Measurements from ENCODE around the gene ENTPD8.

Gene ENTPD8

DNA sequence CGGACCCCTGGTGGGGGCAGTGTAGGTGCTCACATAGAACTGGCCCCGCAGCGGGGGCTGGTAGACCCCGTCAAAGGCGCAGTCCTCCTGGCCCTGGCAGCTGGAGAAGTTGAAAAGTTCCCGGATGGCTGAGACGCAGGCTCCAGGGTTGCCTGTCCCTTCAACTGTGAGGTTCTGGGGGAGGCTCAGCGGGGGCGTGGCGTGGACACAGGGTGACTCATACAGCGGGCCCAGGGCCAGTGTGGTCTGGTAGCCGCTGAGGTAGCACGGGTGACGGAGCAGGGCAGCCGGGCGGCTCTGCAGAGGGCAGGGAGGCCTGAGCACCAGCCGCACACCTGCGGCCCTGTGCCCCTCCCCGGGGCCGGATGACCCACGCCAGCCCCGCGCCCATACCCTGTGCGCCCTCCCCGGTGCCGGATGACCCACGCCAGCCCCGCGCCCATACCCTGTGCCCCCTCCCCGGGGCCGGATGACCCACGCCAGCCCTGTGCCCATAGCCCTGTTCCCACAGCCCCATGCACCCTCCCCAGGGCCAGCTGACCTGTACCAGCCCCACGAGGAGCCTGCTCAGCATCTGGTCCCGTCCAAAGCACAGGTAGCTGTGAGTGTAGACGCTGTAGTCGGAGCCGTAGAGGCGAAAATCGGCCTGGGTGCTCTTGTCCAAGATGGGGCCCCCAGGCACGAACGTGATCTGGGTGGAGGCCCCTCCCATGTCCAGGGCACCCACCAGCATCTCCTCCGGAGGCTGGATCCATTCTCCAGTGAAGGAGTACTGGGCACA, 5.0 kb downstream of the ENTPD8 start:
- no peaks in the 10 kb centered on the region for H3K36me3 ChIP-seq (ENCODE audit: control insufficient read depth, insufficient read depth, low read length)
- no peak overlapping the region for H3K27ac ChIP-seq (ENCODE audit: insufficient read depth, low read length, poor library complexity, severe bottlenecking)
- no peak overlapping the region for H3K4me3 ChIP-seq (ENCODE audit: insufficient read depth, low read depth, low read length, poor library complexity, severe bottlenecking)
- no peaks in the 10 kb centered on the region for H3K27me3 ChIP-seq (replicated peaks; ENCODE audit: control insufficient read depth, insufficient read depth, low read length, poor library complexity, severe bottlenecking)
- no peaks in the 10 kb centered on the region for H3K4me1 ChIP-seq (ENCODE audit: control insufficient read depth, insufficient read depth, low read length, poor library complexity, severe bottlenecking)
- H3K9me3 ChIP-seq (ENCODE audit: control insufficient read depth, low read length): no peaks in the 10 kb centered on the region
- DNase-seq: no peak

DNA sequence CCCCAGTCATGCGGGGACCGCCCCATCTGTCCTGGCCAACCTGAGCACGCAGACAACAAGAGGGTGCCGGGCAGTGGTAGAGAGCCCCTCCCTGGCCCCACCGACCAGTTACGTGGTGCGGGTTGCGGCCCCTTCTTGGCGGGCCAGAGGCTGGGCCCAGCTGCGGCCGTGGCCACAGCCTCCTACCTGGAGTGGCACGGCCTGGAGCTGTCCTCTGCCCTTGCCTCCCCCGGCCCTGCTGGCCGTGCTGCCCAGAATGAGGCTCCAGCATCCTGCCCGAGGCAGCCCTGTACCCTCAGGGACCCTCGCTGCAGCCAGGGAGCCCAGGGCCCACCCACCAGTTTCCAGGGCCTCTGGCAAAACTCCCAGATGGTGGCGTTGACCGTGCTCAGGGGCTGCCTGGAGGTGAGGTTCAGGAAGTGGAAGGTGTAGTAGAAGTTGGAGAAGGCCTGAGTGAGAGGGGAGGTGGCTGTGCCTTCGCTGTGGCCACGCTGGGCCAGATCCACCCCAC, 5.7 kb downstream of the ENTPD8 start:
- Histone ChIP-seq H3K27me3 (replicated peaks; ENCODE audit: control insufficient read depth, insufficient read depth, low read length, poor library complexity, severe bottlenecking) (no peaks in the 10 kb centered on the region), H3K9me3 (ENCODE audit: control insufficient read depth, low read length) (no peaks in the 10 kb centered on the region), H3K4me1 (ENCODE audit: control insufficient read depth, insufficient read depth, low read length, poor library complexity, severe bottlenecking) (no peaks in the 10 kb centered on the region), H3K27ac (ENCODE audit: insufficient read depth, low read length, poor library complexity, severe bottlenecking) (no peak overlapping the region), H3K4me3 (ENCODE audit: insufficient read depth, low read depth, low read length, poor library complexity, severe bottlenecking) (no peak overlapping the region), H3K36me3 (ENCODE audit: control insufficient read depth, insufficient read depth, low read length) (no peaks in the 10 kb centered on the region)
- no peak for DNase-seq

DNA sequence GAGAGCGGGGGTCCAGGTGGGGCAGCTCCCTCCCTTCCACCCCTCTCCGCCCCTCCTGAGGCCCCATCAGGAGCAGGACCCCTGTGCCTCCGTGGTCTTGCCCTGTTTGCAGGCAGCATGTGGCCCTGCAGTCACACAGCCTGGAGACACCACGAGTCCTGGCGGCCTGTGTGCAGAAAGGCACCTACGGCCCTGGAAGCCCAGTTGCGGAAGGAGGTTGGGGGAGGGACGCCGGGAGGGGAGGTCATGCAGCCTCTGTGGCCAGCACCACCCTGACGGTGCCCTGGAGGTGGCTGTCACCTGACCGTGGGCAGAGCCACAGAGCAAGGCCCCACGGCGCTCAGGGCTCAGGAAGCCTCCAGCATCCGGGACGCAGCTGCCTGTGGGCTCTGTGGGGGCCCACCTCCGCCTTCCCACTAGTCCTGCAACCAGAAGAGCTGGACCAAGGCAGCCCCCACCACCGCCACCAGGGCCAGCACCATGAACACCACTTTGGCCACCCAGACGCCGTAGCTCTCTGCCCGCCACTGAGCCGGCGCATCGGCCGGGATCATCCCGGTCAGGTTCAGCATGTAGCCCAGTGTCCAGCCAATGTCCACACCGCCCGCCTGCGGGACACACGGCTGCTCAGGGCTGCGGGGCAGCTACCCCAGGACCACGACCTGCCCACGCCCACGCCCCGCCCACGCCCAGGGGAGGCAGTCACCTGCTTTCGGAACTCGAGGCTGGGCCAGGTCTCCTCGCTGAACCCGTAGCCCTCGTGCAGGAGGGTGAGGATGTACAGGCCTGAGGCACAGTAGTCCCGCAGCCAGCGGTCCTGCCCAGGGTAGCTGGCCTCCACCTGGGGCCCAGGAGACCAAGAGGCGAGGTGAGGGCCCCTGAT, 6.4 kb downstream of the ENTPD8 start:
- no peaks in the 10 kb centered on the region for H3K4me1 ChIP-seq (ENCODE audit: control insufficient read depth, insufficient read depth, low read length, poor library complexity, severe bottlenecking)
- no peaks in the 10 kb centered on the region for H3K9me3 ChIP-seq (ENCODE audit: control insufficient read depth, low read length)
- DNase-seq: no peak
- no peaks in the 10 kb centered on the region for H3K36me3 ChIP-seq (ENCODE audit: control insufficient read depth, insufficient read depth, low read length)
- H3K4me3 ChIP-seq (ENCODE audit: insufficient read depth, low read depth, low read length, poor library complexity, severe bottlenecking): no peak overlapping the region
- H3K27me3 ChIP-seq (replicated peaks; ENCODE audit: control insufficient read depth, insufficient read depth, low read length, poor library complexity, severe bottlenecking): no peaks in the 10 kb centered on the region
- H3K27ac ChIP-seq (ENCODE audit: insufficient read depth, low read length, poor library complexity, severe bottlenecking): no peak overlapping the region

DNA sequence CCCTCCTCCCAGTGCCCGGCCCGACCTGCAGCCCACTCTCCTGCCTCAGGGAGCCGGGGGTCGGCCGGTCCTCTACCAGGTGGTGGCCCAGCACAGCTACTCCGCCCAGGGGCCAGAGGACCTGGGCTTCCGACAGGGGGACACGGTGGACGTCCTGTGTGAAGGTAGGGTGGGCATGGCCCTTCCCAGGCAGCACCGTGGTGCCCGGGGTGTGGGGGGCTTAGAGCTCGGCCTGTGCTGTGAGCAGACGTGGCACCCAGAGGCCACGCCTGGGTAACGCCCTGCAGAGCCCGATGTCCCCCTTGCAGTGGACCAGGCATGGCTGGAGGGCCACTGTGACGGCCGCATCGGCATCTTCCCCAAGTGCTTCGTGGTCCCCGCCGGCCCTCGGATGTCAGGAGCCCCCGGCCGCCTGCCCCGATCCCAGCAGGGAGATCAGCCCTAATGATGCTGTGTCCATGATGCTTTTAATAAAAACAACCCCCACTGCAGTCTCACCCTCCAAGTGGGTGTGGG, 7.2 kb downstream of the ENTPD8 start:
- H3K4me1 ChIP-seq (ENCODE audit: control insufficient read depth, insufficient read depth, low read length, poor library complexity, severe bottlenecking): no peaks in the 10 kb centered on the region
- H3K36me3 ChIP-seq (ENCODE audit: control insufficient read depth, insufficient read depth, low read length): no peaks in the 10 kb centered on the region
- no peak overlapping the region for H3K27ac ChIP-seq (ENCODE audit: insufficient read depth, low read length, poor library complexity, severe bottlenecking)
- no peak overlapping the region for H3K4me3 ChIP-seq (ENCODE audit: insufficient read depth, low read depth, low read length, poor library complexity, severe bottlenecking)
- no peaks in the 10 kb centered on the region for H3K27me3 ChIP-seq (replicated peaks; ENCODE audit: control insufficient read depth, insufficient read depth, low read length, poor library complexity, severe bottlenecking)
- DNase-seq: no peak
- no peaks in the 10 kb centered on the region for H3K9me3 ChIP-seq (ENCODE audit: control insufficient read depth, low read length)

DNA sequence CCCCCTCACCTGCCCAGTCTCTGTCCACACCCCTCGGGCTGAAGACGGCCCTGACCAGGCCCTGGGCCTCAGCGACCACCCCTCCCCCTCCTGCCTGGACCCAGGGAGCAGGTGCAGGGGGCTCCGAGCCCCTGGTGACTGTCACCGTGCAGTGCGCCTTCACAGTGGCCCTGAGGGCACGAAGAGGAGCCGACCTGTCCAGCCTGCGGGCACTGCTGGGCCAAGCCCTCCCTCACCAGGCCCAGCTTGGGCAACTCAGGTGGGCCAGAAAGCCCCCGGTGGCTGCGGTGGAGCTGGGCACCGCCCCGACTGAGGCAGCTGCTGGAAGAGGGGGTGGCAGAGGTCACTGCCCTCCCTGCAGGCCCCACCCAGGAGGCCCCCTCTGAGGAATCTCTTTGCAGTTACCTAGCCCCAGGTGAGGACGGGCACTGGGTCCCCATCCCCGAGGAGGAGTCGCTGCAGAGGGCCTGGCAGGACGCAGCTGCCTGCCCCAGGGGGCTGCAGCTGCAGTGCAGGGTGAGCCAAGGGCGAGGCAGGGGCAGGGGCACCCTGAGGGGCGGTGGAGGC, 7.7 kb downstream of the ENTPD8 start:
- H3K27me3 ChIP-seq (replicated peaks; ENCODE audit: control insufficient read depth, insufficient read depth, low read length, poor library complexity, severe bottlenecking): no peaks in the 10 kb centered on the region
- no peaks in the 10 kb centered on the region for H3K4me1 ChIP-seq (ENCODE audit: control insufficient read depth, insufficient read depth, low read length, poor library complexity, severe bottlenecking)
- H3K36me3 ChIP-seq (ENCODE audit: control insufficient read depth, insufficient read depth, low read length): no peaks in the 10 kb centered on the region
- H3K9me3 ChIP-seq (ENCODE audit: control insufficient read depth, low read length): no peaks in the 10 kb centered on the region
- H3K27ac ChIP-seq (ENCODE audit: insufficient read depth, low read length, poor library complexity, severe bottlenecking): no peak overlapping the region
- DNase-seq: no peak
- no peak overlapping the region for H3K4me3 ChIP-seq (ENCODE audit: insufficient read depth, low read depth, low read length, poor library complexity, severe bottlenecking)

DNA sequence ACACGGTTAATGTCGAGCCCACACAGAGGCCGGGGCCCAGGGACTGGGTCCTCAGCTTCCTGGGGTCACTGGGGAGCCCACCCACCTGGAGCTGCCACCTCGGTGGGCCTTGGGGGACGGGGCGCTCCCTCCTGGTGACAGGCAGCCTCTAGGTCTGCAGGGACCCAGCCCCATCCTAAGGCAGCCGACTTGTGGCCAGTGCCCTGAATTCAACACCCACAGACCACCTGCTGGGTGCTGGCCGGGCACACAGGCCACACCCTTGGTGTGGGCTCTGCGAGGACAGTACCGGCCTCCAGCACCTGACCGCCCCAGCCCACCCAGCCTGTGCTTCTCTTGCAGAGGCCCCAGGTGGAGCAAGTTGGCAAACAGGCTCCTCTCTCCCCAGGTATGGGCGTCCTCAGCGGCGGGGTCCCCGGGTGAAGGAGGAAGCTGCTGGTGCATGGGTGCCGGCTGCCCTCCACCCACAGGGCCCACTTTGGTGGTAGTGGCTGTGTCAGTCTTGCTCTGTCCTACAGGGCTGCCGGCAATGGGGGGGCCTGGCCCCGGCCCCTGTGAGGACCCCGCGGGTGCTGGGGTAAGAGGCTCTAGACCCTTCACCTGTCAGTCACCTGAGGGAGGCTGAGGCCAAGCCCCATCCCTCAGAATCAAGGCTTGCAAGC, 8.3 kb downstream of the ENTPD8 start:
- H3K27me3 ChIP-seq (replicated peaks; ENCODE audit: control insufficient read depth, insufficient read depth, low read length, poor library complexity, severe bottlenecking): no peaks in the 10 kb centered on the region
- no peaks in the 10 kb centered on the region for H3K9me3 ChIP-seq (ENCODE audit: control insufficient read depth, low read length)
- H3K36me3 ChIP-seq (ENCODE audit: control insufficient read depth, insufficient read depth, low read length): no peaks in the 10 kb centered on the region
- H3K27ac ChIP-seq (ENCODE audit: insufficient read depth, low read length, poor library complexity, severe bottlenecking): no peak overlapping the region
- no peak overlapping the region for H3K4me3 ChIP-seq (ENCODE audit: insufficient read depth, low read depth, low read length, poor library complexity, severe bottlenecking)
- H3K4me1 ChIP-seq (ENCODE audit: control insufficient read depth, insufficient read depth, low read length, poor library complexity, severe bottlenecking): no peaks in the 10 kb centered on the region
- DNase-seq: no peak

DNA sequence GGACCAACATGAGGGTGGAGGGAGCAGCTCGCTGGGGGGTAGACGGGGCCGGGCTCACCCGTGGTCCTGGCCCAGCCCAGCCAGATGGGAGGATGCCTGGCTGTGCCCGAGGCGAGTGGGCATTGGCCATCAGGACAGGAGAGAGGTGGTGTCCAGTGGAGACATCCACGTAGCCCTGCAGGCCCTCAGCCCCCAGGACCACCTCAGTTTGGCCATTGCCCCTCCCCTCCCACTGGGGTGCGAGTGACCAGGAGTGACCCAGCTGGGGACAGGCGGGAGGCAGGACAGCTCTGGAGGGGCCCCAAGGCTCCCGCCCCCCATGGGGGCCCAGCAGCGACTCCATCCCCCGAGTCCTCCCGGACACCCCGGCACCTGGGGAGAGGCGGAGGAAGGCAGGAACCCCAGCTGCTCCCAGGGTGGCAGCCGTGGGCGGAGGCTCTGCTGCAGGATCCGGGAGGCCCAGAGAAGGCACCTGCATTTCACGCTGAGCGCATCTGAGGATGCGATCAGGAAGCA, 9.7 kb downstream of the ENTPD8 start:
- H3K27ac ChIP-seq (ENCODE audit: insufficient read depth, low read length, poor library complexity, severe bottlenecking): no peak overlapping the region
- H3K4me3 ChIP-seq (ENCODE audit: insufficient read depth, low read depth, low read length, poor library complexity, severe bottlenecking): no peak overlapping the region
- no peaks in the 10 kb centered on the region for H3K36me3 ChIP-seq (ENCODE audit: control insufficient read depth, insufficient read depth, low read length)
- no peaks in the 10 kb centered on the region for H3K27me3 ChIP-seq (replicated peaks; ENCODE audit: control insufficient read depth, insufficient read depth, low read length, poor library complexity, severe bottlenecking)
- H3K9me3 ChIP-seq (ENCODE audit: control insufficient read depth, low read length): no peaks in the 10 kb centered on the region
- no peak for DNase-seq
- no peaks in the 10 kb centered on the region for H3K4me1 ChIP-seq (ENCODE audit: control insufficient read depth, insufficient read depth, low read length, poor library complexity, severe bottlenecking)

DNA sequence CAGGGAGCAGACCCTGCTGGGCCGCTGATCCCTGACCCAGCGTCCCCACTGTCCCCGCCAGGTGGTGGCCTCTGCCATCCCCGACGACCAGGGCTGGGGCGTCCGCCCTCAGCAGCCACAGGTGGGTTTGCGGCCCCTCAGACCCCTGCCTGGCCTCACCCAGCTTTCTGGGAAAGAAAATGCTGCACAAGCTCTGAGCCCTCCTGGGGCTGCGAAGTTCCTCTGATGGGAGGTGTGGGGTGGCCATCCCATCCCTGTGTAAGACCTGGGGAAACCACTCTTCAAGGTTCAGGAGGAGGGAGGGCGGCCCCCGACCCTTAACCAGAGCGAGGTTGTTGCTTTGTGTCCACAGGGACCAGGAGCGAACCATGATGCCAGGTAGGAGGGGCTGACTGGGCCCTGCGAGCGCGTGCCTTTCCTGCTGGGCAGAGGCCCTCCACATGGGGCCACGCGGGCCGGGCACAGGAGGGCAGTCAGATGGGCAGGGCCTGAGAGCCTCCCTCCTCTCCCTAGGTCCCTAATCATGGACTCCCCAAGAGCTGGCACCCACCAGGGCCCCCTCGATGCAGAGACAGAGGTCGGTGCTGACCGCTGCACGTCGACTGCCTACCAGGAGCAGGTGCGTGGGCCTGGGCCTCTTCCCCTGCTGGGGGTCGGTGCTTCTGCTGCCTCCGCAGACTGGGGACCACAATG, 10.3 kb downstream of the ENTPD8 start:
- H3K4me1 ChIP-seq (ENCODE audit: control insufficient read depth, insufficient read depth, low read length, poor library complexity, severe bottlenecking): no peaks in the 10 kb centered on the region
- H3K27ac ChIP-seq (ENCODE audit: insufficient read depth, low read length, poor library complexity, severe bottlenecking): no peak overlapping the region
- H3K27me3 ChIP-seq (replicated peaks; ENCODE audit: control insufficient read depth, insufficient read depth, low read length, poor library complexity, severe bottlenecking): no peaks in the 10 kb centered on the region
- no peak for DNase-seq
- no peak overlapping the region for H3K4me3 ChIP-seq (ENCODE audit: insufficient read depth, low read depth, low read length, poor library complexity, severe bottlenecking)
- H3K36me3 ChIP-seq (ENCODE audit: control insufficient read depth, insufficient read depth, low read length): no peaks in the 10 kb centered on the region
- H3K9me3 ChIP-seq (ENCODE audit: control insufficient read depth, low read length): no peaks in the 10 kb centered on the region
